B cell (primary cell): ENCODE measurements around the gene C15orf40. TPM values are rescaled to one million over a fixed set of nuclear protein-coding genes. Genes with fewer than 3 reads are reported as not detected.

ENCODE experiments used
- ATAC-seq: fragments of 200-7000 bp; cut with Tn5 transposase; one replicate; pipeline ENCODE4 v1.10.0; 2021; ENCODE audit warnings: low read depth, mild to moderate bottlenecking, moderate number of reproducible peaks, moderate library complexity
- CTCF ChIA-PET: fragments of 350-600 bp; sonication (Branson Sonifier 250); formaldehyde crosslinking; loops from one replicate; lab custom pipeline; 2021; ENCODE audit warnings: antibody characterized with exemption, inconsistent platforms; lab: Charles Lee
- POLR2A ChIA-PET: fragments of 350-600 bp; sonication (Branson Sonifier 250); formaldehyde crosslinking; loops from one replicate; lab custom pipeline; 2021; ENCODE audit warnings: antibody characterized with exemption; lab: Charles Lee
- DNase-seq: peaks from one replicate; pipeline ENCODE4 v3.0.0; 2013
- H2AFZ ChIP-seq: 2 replicates; pipeline ENCODE4 v1.6.1; 2012; ENCODE audit warnings: mild to moderate bottlenecking, low read depth, low read length; ENCODE audit not compliant: insufficient read depth, poor library complexity, severe bottlenecking
- H3K27ac ChIP-seq, 2 donors: 1 replicate in 1 of 2; 2 replicates in 1 of 2; pipeline ENCODE4 v1.5.1; 2012 to 2013; ENCODE audit warnings: low read length in 2 of 2, mild to moderate bottlenecking in 2 of 2, moderate library complexity in 1 of 2
- H3K27me3 ChIP-seq, 4 experiments: fragments of 200-600 bp in 1 of 4; sonication (generic) in 1 of 4; replicated peaks in 1 of 4; 1 replicate in 2 of 4; 2 replicates in 2 of 4; pipeline versions ENCODE4 v1.6.1 to v1.7.0; 2013 to 2016; ENCODE audit warnings: low read length in 3 of 4, mild to moderate bottlenecking in 2 of 4, mixed read lengths in 1 of 4, moderate library complexity in 1 of 4; ENCODE audit not compliant: insufficient read depth in 4 of 4, control insufficient read depth in 3 of 4; ENCODE audit errors: control extremely low read depth in 1 of 4
- H3K36me3 ChIP-seq, 2 experiments: replicated peaks in 1 of 2; 1 replicate in 1 of 2; 2 replicates in 1 of 2; pipeline versions ENCODE4 v1.6.1 to v1.7.1; 2013; ENCODE audit warnings: low read length in 1 of 2; ENCODE audit not compliant: insufficient read depth in 2 of 2, control insufficient read depth in 1 of 2; ENCODE audit errors: control extremely low read depth in 1 of 2, extremely low read depth in 1 of 2
- H3K4me1 ChIP-seq, 2 donors: fragments of 200-600 bp in 1 of 2; sonication (generic) in 1 of 2; 1 replicate in 1 of 2; 2 replicates in 1 of 2; pipeline versions ENCODE4 v1.5.1 to v1.6.1; 2013 to 2017; ENCODE audit warnings: low read length in 2 of 2; ENCODE audit not compliant: control insufficient read depth in 2 of 2, insufficient read depth in 2 of 2
- H3K4me2 ChIP-seq: replicated peaks from 2 replicates; pipeline ENCODE3; 2012; ENCODE audit warnings: mild to moderate bottlenecking, low read depth, low read length; ENCODE audit not compliant: poor library complexity, severe bottlenecking
- H3K4me3 ChIP-seq, 5 experiments: fragments of 200-600 bp in 1 of 5; sonication (generic) in 1 of 5; 1 replicate in 3 of 5; 2 replicates in 2 of 5; pipeline versions ENCODE4 v1.5.1 to v1.7.0; 2011 to 2016; ENCODE audit warnings: low read length in 4 of 5, mild to moderate bottlenecking in 4 of 5, low read depth in 2 of 5, control low read depth in 1 of 5, moderate library complexity in 1 of 5; ENCODE audit not compliant: insufficient read depth in 1 of 5; ENCODE audit errors: control extremely low read depth in 1 of 5, extremely low read depth in 1 of 5
- H3K79me2 ChIP-seq: fragments of 200-600 bp; sonication (generic); one replicate; pipeline ENCODE4 v1.6.0; 2016; ENCODE audit warnings: low read length; ENCODE audit not compliant: control insufficient read depth, insufficient read depth
- H3K9ac ChIP-seq: fragments of 200-600 bp; sonication (generic); 2 replicates; pipeline ENCODE4 v1.6.1; 2017; ENCODE audit warnings: mild to moderate bottlenecking, low read length, moderate library complexity
- H3K9me3 ChIP-seq, 3 donors: one replicate each; pipeline versions ENCODE4 v1.6.1 to v1.7.1; 2013; ENCODE audit warnings: low read length in 2 of 3; ENCODE audit not compliant: control insufficient read depth in 2 of 3, insufficient read depth in 1 of 3; ENCODE audit errors: control extremely low read depth in 1 of 3
- H4K20me1 ChIP-seq: 2 replicates; pipeline ENCODE4 v1.6.0; 2012; ENCODE audit warnings: mild to moderate bottlenecking, low read length; ENCODE audit not compliant: insufficient read depth, control insufficient read depth, poor library complexity, severe bottlenecking
- H3K27ac Mint-ChIP-seq: one replicate; pipeline ENCODE4 v1.8.0; 2021; ENCODE audit warnings: mixed read lengths
- H3K27me3 Mint-ChIP-seq: one replicate; pipeline ENCODE4 v1.8.0; 2021; ENCODE audit warnings: mixed read lengths
- H3K4me1 Mint-ChIP-seq: one replicate; pipeline ENCODE4 v1.8.0; 2021; ENCODE audit warnings: mixed read lengths
- H3K4me3 Mint-ChIP-seq: one replicate; pipeline ENCODE4 v1.8.0; 2021; ENCODE audit warnings: mixed read lengths
- H3K9me3 Mint-ChIP-seq: one replicate; pipeline ENCODE4 v1.8.0; 2022; ENCODE audit warnings: mixed read lengths; ENCODE audit not compliant: insufficient read depth
- EZH2 ChIP-seq: IDR thresholded peaks from 2 replicates; pipeline ENCODE4 v1.6.1; 2012; ENCODE audit warnings: borderline replicate concordance, low read depth, mild to moderate bottlenecking, moderate library complexity, low read length; ENCODE audit not compliant: insufficient read depth, poor library complexity, severe bottlenecking
- WGBS: methylation state at CpG from one replicate; pipeline ENCODE4 v1.1.5; 2013; ENCODE audit warnings: missing lambda C conversion rate; ENCODE audit not compliant: insufficient coverage; 5-methylcytosine and 5-hydroxymethylcytosine counted together
- intact Hi-C: fragments of 100-400 bp; cut with micrococcal nuclease; formaldehyde crosslinking; loops from one replicate; pipeline ENCODE4 v1.10.0; 2022
- polyA plus RNA-seq: library from polyadenylated mRNA; depleted of rRNA; stranded (reverse); fragments of >200 nt; gene quantifications from 2 replicates; pipeline ENCODE4 v1.2.3, GENCODE V29; 2012
- total RNA-seq, 2 donors: library from RNA; stranded (reverse); fragments of 120-200 nt in 1 of 2; gene quantifications; 1 replicate in 1 of 2; 2 replicates in 1 of 2; pipeline versions ENCODE4 v1.2.3 to v1.2.4, GENCODE V29; 2013 to 2022
- TF ChIP-seq, protein P1 (sequence below): fragments of 200-600 bp; IDR thresholded peaks from one replicate; pipeline ENCODE4 v1.8.0; 2022; ENCODE audit warnings: antibody characterized with exemption, mild to moderate bottlenecking

C15orf40 gene
- total and polyA plus RNA-seq, 2 donors (not counting 1 experiment from before 2014, with no cell fraction given), result 24.0 to 40.7 TPM

DNA sequence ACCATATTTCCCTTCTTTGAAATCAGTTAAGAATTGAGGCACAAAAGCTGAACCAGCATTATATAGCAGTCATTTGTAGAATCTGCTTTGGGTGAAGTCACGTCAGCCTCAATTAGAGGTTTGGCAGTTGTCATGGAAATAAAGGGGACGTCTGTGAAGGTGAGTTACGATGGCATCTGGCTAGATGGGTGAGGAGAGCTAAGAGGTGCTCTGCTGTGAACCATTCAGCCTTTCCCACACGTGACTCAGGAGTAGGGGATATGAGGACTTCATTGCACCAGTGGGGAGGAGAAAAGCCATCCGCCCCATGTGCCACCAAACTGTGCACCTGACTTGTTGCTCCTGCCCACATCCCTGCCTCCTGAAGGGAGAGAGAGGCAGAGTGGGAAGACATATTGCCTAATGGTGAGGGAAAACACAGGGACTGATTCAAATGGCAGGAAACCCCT lies 2.8 kb upstream of the C15orf40 start:
- Mint-ChIP-seq H3K27me3 (no peaks in the 10 kb centered on the region), H3K9me3 (no peaks in the 10 kb centered on the region), H3K4me3 (no peak overlapping the region), H3K27ac (no peak overlapping the region), H3K4me1 (peaks cover 47% of the 10 kb centered on the region)
- ChIA-PET POLR2A (no interaction called here), CTCF (interaction anchor here (0.9 to 1.9 kb wide), 3 partner anchors 11 to 474 kb away, joined by 3 to 6 read pairs (median 5); partner anchors contain the start of gene RPS17)
- Histone ChIP-seq H3K27ac (no peak overlapping the region), H3K9me3 (no peaks in the 10 kb centered on the region), H4K20me1 (peaks cover 20% of the 10 kb centered on the region), H3K9ac (no peak overlapping the region), H3K4me3 (no peak overlapping the region), H3K4me1 (peaks cover 22 to 24% of the 10 kb centered on the region in 2 donors), H3K36me3 (peaks cover 7 to 21% of the 10 kb centered on the region in 2 experiments), H3K27me3 (no peaks in the 10 kb centered on the region), H3K79me2 (peaks cover 26% of the 10 kb centered on the region), H3K4me2 (no peak overlapping the region), H2AFZ (no peak overlapping the region)
- 90% methylated on average over 4 of the region's 5 CpGs for WGBS
- no peak for ATAC-seq
- intact Hi-C loops, result no loop called here
- no peak for TF ChIP-seq EZH2
- TF ChIP-seq, protein P1, sequence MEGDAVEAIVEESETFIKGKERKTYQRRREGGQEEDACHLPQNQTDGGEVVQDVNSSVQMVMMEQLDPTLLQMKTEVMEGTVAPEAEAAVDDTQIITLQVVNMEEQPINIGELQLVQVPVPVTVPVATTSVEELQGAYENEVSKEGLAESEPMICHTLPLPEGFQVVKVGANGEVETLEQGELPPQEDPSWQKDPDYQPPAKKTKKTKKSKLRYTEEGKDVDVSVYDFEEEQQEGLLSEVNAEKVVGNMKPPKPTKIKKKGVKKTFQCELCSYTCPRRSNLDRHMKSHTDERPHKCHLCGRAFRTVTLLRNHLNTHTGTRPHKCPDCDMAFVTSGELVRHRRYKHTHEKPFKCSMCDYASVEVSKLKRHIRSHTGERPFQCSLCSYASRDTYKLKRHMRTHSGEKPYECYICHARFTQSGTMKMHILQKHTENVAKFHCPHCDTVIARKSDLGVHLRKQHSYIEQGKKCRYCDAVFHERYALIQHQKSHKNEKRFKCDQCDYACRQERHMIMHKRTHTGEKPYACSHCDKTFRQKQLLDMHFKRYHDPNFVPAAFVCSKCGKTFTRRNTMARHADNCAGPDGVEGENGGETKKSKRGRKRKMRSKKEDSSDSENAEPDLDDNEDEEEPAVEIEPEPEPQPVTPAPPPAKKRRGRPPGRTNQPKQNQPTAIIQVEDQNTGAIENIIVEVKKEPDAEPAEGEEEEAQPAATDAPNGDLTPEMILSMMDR, result no peak
- DNase-seq, result no peak

DNA sequence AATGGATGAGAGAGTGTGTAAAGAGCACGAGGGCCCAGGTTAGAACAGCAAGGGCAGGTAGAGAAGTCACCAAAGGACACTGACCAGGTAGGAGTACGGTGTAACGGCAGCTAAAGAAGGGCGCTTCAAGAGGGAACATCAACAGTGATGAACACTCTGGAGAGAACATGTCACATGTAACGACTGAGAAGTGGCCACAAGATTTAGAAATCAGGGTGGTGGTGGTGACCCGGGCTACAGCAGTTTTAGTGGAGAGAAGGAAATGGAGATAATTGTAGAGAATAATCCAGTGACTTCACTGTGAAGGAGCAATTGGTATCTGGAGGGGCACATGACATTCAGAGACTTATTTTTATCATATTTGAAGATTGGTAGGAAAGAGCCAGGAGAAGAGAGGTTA lies 1.2 kb upstream of the C15orf40 start:
- Histone ChIP-seq H4K20me1 (peaks cover 20% of the 10 kb centered on the region), H3K79me2 (peaks cover 27% of the 10 kb centered on the region), H3K9me3 (no peaks in the 10 kb centered on the region), H3K27ac (no peak overlapping the region), H3K36me3 (peaks cover 3 to 26% of the 10 kb centered on the region in 2 experiments), H3K4me2 (peak overlapping the region; percentile 77), H2AFZ (no peak overlapping the region), H3K4me3 (peak overlapping the region in 1 of 5 experiments; percentile 92), H3K4me1 (peaks cover 22 to 24% of the 10 kb centered on the region in 2 donors), H3K9ac (no peak overlapping the region), H3K27me3 (no peaks in the 10 kb centered on the region)
- no peaks in the 10 kb centered on the region for H3K27me3 Mint-ChIP-seq
- peak overlapping the region; percentile 96 for H3K4me3 Mint-ChIP-seq
- ATAC-seq, result no peak
- H3K27ac Mint-ChIP-seq, result peak overlapping the region; percentile 92
- no peaks in the 10 kb centered on the region for H3K9me3 Mint-ChIP-seq
- DNase-seq, result no peak
- intact Hi-C loops, result loop anchor here (1.0 kb wide), 1 partner anchor 11 kb away; no protein-coding TSS in a partner anchor
- TF ChIP-seq, protein P1, result no peak
- TF ChIP-seq EZH2, result no peak
- CTCF ChIA-PET, result interaction anchor here (0.6 to 2.2 kb wide), 5 partner anchors 9 to 482 kb away, joined by 3 to 12 read pairs (median 5); no protein-coding TSS in a partner anchor
- POLR2A ChIA-PET, result interaction anchor here (0.6 to 3.2 kb wide), 2 partner anchors 27 kb away, joined by 3 to 18 read pairs; partner anchors contain the start of gene RAMAC
- H3K4me1 Mint-ChIP-seq, result peaks cover 47% of the 10 kb centered on the region
- WGBS, result 96% methylated on average over 6 of the region's 6 CpGs
